Measurements from ENCODE around the gene TBC1D22A.

The TBC1D22A gene

DNA sequence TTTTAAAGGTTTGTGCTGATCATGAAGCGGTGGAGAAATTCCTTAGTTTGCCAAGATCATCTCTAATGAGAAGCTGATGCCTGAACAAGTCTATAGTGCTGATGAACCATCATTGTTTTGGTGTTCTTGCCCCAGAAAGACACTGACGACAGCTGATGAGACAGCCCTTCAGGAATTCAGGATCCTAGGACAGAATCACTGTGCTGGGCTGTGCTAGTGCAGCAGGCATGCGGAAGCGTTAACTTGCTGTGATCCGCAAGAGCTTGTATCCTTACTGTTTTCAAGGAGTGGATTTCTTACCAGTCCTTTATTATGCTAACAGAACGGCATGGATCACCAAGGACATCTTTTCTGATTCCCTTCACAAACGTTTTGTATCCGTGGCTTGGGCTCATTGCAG, 104.1 kb downstream of the TBC1D22A start:
- DNase-seq (ENCODE audit: low read depth), result no peak
- no peak overlapping the region for H3K4me3 ChIP-seq (ENCODE audit: low read depth, low read length)
- TF ChIP-seq, protein P1, sequence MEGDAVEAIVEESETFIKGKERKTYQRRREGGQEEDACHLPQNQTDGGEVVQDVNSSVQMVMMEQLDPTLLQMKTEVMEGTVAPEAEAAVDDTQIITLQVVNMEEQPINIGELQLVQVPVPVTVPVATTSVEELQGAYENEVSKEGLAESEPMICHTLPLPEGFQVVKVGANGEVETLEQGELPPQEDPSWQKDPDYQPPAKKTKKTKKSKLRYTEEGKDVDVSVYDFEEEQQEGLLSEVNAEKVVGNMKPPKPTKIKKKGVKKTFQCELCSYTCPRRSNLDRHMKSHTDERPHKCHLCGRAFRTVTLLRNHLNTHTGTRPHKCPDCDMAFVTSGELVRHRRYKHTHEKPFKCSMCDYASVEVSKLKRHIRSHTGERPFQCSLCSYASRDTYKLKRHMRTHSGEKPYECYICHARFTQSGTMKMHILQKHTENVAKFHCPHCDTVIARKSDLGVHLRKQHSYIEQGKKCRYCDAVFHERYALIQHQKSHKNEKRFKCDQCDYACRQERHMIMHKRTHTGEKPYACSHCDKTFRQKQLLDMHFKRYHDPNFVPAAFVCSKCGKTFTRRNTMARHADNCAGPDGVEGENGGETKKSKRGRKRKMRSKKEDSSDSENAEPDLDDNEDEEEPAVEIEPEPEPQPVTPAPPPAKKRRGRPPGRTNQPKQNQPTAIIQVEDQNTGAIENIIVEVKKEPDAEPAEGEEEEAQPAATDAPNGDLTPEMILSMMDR (IDR thresholded peaks at IDR 0.05; ENCODE audit: control insufficient read depth, extremely low read depth, insufficient read depth), result no peak

DNA sequence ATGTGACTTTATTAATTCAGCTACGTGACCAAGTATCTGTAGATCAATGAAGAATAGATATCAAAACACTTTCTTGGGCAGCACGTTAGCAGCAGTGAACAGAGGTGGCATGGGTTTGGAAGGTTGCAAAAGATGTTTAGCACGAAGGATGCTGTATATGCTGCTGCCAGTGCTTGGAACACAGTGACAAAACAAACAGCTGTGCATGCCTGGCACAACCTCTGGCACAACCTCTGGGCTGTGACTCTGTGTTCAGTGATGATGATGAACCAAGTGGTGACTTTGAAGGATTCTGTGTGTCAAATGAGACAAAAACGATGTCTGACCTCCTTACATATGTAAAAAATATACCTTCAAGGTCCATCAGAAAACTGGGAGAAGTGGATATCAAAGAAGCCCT, 104.7 kb downstream of the TBC1D22A start:
- TF ChIP-seq, protein P1 (IDR thresholded peaks at IDR 0.05; ENCODE audit: control insufficient read depth, extremely low read depth, insufficient read depth), result no peak
- H3K4me3 ChIP-seq (ENCODE audit: low read depth, low read length), result no peak overlapping the region
- DNase-seq (ENCODE audit: low read depth), result no peak

DNA sequence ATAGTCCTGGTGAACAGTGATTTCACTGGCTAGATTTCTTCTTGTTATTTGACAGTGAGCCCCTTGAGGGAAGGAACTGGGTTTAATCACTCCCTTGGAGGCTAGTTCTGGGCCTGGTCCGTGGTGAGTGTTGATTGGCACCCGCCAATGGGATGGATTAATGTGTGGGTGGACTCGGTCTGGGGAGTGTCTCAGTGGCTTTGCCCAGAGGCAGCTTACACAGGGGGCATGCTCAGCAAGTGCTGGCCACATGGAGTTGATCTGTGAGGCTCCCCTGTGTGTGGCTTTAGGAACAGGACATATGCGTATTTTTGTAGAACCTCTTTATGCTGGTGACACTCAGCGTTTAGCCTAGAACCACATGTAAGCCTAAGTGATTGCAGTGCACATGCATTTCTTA, 106.9 kb downstream of the TBC1D22A start:
- DNase-seq (ENCODE audit: low read depth), result no peak
- TF ChIP-seq, protein P1 (IDR thresholded peaks at IDR 0.05; ENCODE audit: control insufficient read depth, extremely low read depth, insufficient read depth), result no peak
- no peak overlapping the region for H3K4me3 ChIP-seq (ENCODE audit: low read depth, low read length)

DNA sequence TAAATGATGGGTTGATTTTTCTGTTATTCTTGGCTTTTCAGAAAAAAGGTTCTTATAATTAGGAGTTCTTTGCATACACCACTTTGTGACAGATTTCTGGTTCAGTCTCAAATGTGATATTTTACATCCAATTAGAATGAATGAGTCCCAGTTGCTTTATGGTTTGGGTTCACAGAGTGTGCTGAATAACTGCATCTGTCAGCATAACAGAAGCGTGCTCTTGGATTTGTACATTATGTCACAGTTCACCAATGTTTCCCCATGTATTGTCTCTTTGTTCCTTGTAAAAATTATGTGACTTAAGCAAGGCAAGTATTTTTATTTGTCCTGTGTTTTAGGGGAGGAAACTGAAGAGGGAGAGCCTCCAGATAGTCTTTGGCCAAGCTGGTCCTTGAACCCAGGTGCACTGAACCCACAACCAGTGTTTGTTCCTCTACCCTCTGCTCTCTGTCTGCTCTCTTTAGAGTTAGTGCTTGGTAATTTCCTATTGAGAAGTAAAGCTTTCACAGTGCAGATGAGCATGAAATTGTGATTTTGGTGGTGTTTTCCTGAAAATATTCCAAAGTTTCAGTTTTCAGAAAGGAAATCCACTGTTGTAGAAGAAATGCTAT, 107.5 kb downstream of the TBC1D22A start:
- peak; percentile 75 for DNase-seq (ENCODE audit: low read depth)
- TF ChIP-seq, protein P1 (IDR thresholded peaks at IDR 0.05; ENCODE audit: control insufficient read depth, extremely low read depth, insufficient read depth), result no peak
- no peak overlapping the region for H3K4me3 ChIP-seq (ENCODE audit: low read depth, low read length)

DNA sequence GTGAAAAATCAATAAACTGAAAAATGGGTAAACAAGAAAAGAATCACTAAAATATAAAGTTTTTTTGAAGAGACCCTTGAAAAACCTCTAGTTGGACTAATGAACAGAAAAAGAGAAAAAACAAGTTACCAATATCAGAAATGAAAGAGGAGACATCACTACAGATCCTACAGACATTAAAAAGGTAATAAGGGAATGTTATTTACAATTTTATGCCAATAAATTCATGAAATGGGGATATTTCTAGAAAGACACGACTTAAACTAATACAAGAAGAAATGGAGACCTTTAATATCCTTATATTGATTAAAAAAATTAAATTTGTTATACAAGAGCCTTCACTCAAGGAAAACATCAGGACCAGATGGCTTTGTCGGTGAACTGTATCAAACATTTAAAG, 109.4 kb downstream of the TBC1D22A start:
- DNase-seq (ENCODE audit: low read depth), result no peak
- H3K4me3 ChIP-seq (ENCODE audit: low read depth, low read length), result no peak overlapping the region
- TF ChIP-seq, protein P1 (IDR thresholded peaks at IDR 0.05; ENCODE audit: control insufficient read depth, extremely low read depth, insufficient read depth), result no peak

DNA sequence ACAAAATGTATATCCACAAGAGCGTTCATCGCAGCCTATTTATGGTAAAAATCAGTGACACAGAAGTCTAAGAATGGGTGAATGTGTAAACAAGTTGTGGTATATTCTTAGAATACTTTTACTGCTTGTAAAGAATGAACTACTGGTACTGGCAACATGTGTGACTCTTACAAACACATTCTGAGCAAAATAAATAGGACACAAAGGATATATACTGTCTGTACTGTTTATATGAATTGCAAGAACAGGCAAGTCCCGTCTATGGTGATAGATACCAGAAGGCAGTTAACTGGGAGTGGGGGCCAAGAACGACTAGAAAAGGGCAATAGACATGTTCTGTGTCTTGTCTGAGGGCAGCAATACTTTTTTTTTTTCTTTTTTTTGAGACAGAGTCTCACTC, 112.6 kb downstream of the TBC1D22A start:
- DNase-seq (ENCODE audit: low read depth), result no peak
- no peak overlapping the region for H3K4me3 ChIP-seq (ENCODE audit: low read depth, low read length)
- TF ChIP-seq, protein P1 (IDR thresholded peaks at IDR 0.05; ENCODE audit: control insufficient read depth, extremely low read depth, insufficient read depth), result no peak

DNA sequence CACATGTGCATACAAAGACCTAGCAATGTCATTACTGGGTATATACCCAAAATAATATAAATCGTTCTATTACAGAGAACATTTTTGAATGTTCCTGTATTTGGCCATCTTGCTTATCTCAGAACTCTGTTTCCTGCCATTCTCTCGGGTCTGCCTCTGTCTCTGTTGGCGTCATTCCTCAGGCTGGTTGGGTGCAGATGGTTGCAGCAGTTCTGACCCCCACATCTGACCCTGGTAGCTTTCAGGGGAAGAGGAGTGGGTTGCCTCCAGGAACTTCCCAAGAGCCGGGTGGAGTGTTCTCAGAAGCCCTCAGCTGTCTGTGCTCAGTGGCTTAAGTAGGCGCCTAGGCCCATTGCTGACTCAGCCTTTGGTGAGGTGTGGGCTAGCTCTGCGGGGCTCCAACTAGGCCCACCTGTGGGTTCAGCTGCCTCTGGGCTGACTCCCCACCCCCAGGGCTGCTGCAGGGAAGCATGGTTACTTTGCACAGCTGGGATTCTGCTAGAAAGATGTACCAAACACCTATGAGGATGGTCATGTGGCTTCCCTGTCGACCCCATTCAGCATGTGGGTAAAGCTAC, 114.0 kb downstream of the TBC1D22A start:
- no peak for DNase-seq (ENCODE audit: low read depth)
- TF ChIP-seq, protein P1 (IDR thresholded peaks at IDR 0.05; ENCODE audit: control insufficient read depth, extremely low read depth, insufficient read depth), result no peak

More for the DNA sequence above, 114.0 kb downstream of the TBC1D22A start:
- no peak overlapping the region for H3K4me3 ChIP-seq (ENCODE audit: low read depth, low read length)
